Measurements from ENCODE around the gene PBX1. TPM values are rescaled to one million over a fixed set of nuclear protein-coding genes. Genes with fewer than 3 reads are reported as not detected.

The PBX1 gene
- total and polyA plus RNA-seq, 2 experiments from 2014 or later: 40.0 to 104 TPM

- no peak for TF ChIP-seq ZNF462 (CRISPR knock-in tag; IDR thresholded peaks at IDR 0.05)
These were observed 321.2 kb downstream of the PBX1 start (continued) for GRCh38 chr1:164880199-164880598.

- H3K4me2 ChIP-seq: no peak overlapping the region
- ATAC-seq (no peak), DNase-seq (ENCODE audit: low spot score) (no peak)
- no peaks in the 10 kb centered on the region for H3K36me3 ChIP-seq (ENCODE audit: insufficient read depth)
- Mint-ChIP-seq H3K27me3 (ENCODE audit: insufficient read depth, low read depth, poor library complexity) (peaks cover 4% of the 10 kb centered on the region), H3K4me1 (peaks cover 9% of the 10 kb centered on the region; the same call in 2 of the 3 replicates), H3K27ac (no peak overlapping the region), H3K9me3 (no peaks in the 10 kb centered on the region), H3K4me3 (no peak overlapping the region), H3K36me3 (ENCODE audit: low read depth) (no peaks in the 10 kb centered on the region)
- H2AFZ ChIP-seq: no peak overlapping the region
- no peaks in the 10 kb centered on the region; the same call in 1 of the 2 replicates for H3K4me1 ChIP-seq (ENCODE audit: insufficient read depth)
- no peaks in the 10 kb centered on the region for H3K9me2 ChIP-seq (ENCODE audit: insufficient read depth)
- no peak overlapping the region for H3K4me3 ChIP-seq
- H3F3A ChIP-seq (replicated peaks; ENCODE audit: low read depth): no peaks in the 10 kb centered on the region
- no peaks in the 10 kb centered on the region for H3K79me2 ChIP-seq (replicated peaks; ENCODE audit: insufficient read depth)
- no peaks in the 10 kb centered on the region for H3K27me3 ChIP-seq (ENCODE audit: insufficient read depth)
- no peaks in the 10 kb centered on the region for H4K20me1 ChIP-seq (replicated peaks; ENCODE audit: insufficient read depth)
- H3K27ac ChIP-seq (ENCODE audit: low read depth): no peak overlapping the region
- TF ChIP-seq STAT1 (IDR thresholded peaks at IDR 0.05; ENCODE audit: unreplicated experiment) (no peak), ZNF331 (CRISPR knock-in tag; IDR thresholded peaks at IDR 0.05; ENCODE audit: low read depth) (no peak), POLR2AphosphoS5 (IDR thresholded peaks at IDR 0.05; ENCODE audit: low read depth) (no peak), NANOG (IDR thresholded peaks at IDR 0.05; ENCODE audit: borderline replicate concordance) (no peak), EZH2phosphoT487 (IDR thresholded peaks at IDR 0.05; ENCODE audit: unreplicated experiment) (no peak), ZNF462 (CRISPR knock-in tag; IDR thresholded peaks at IDR 0.05) (no peak)
These were observed 321.7 kb downstream of the PBX1 start for GRCh38 chr1:164880644-164881043.

Data from GM23338 (cell line).